Activated T-helper 9 cell treated with anti-CD3 and anti-CD28 coated beads, Interleukin-2, amount 50 U/mL, for 16 hours (primary cell): ENCODE measurements around the gene CCDC6.
"Not testable (repeated sequence)": the region's sequence is repeated elsewhere in the genome, so short reads cannot be mapped to it uniquely, and the experiment has no call there.

Source experiments
- DNase-seq: peaks from one replicate; pipeline ENCODE4 v3.0.0-alpha.2; 2020; ENCODE audit warnings: low read depth

The CCDC6 gene

DNA sequence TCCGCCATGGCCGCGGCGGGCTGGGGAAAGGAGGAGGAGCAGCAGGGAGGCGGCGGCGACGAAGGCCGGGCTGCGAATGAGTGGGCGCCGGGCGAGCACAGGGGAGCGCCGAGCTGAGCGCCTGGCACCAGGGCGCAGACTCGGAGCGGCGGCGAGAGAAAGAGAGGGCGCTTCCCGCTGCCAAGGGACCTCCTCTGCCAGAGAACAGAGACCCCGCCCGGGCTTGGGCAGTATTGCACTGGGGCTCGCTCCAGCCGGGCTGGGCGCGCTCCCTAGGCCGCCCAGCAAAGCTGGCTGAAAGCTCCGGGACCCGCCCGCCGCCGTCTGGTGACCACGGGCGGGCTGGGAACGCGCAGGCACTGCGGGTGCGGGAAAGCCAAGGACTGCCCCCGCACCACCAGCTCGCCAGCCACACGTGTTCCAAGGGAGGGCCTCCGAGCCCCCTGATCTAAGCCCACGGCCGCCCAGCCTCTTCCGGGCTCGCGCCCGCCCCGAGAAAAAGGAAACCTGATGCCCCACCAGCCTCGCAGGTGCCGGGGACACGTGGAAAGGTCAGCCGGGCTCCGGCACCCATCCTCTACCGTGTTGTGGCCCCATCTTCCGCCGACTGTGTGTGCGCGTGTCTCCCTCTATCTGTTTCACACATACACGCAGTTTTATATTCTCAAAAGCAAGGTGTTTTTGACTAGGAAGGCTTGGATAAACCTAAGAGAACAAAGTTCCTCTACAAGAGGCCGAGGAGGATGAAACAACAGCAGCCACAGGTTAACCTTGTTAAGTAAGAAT lies at the start of gene CCDC6:
TSS of gene CCDC6 (minus strand) at position 140 of the 786 bp plus-strand sequence. CDS start at position 8, 132 bp downstream.
- DNase-seq = peak; percentile 90

DNA sequence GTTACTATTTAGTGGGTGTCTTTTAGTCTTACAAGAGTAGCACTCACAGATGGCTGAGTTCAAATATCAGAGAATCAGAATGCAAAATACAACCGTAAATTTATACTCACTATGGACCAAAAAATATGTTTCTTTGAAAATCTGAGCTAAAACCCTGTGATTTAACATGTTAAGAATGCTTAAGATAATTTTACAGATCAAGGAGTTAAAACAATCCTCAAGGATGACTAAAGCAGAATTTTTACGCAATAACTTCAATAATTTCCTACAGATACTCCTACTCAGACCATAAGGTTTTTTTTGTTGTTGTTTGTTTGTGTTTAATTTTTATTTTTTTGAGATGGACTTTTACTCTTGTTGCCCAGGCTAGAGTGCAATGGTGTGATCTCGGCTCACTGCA lies 47.9 kb upstream of the CCDC6 start:
- no peak for DNase-seq

DNA sequence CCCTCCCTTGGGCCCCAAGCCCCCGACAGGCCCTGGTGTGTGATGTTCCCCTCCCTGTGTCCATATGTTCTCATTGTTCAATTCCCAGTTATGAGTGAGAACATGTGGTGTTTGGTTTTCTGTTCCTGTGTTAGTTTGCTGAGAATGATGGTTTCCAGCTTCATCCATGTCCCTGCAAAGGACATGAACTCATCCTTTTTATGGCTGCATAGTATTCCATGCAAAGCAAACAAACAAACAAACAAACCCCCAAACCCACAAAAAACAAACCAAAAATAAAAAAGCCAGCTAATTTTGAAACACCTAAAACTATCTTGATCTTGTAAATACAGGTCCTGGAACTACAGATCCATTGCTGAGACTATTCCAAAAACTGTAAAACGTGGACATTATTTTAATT lies 47.4 kb upstream of the CCDC6 start:
- DNase-seq = not testable (repeated sequence)

- no peak for DNase-seq
Observed at GRCh38 chr10:59950105-59950504, 43.7 kb upstream of the CCDC6 start.

GRCh38 chr10:59949608-59950007 lies 43.3 kb upstream of the CCDC6 start:
- DNase-seq = no peak

DNA sequence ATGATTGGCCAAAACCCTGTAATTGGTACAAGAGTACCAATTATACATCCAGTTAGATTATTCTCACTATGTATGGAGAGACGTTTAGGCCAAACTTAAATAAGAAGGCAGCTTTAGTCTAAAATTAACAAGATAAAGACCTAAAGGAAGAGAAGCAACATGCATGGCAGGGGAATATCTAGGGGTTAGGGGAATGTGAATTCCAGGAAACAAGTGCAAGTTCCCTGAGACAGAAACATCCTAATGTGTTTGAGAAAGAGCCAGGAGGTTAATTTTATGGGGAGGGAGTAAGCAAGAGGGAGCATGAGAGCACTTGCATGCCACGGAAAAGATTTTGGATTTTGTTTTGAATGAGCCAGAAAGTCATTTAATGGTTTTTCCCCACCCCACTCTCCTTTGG lies 39.6 kb upstream of the CCDC6 start:
- no peak for DNase-seq

- no peak for DNase-seq
Observed at GRCh38 chr10:59945590-59945989, 39.2 kb upstream of the CCDC6 start.

GRCh38 chr10:59944339-59944935 lies 38.1 kb upstream of the CCDC6 start:
- DNase-seq = no peak

GRCh38 chr10:59942556-59942955 lies 36.2 kb upstream of the CCDC6 start:
- no peak for DNase-seq

GRCh38 chr10:59937720-59938119 lies 31.4 kb upstream of the CCDC6 start:
- DNase-seq = no peak

DNA sequence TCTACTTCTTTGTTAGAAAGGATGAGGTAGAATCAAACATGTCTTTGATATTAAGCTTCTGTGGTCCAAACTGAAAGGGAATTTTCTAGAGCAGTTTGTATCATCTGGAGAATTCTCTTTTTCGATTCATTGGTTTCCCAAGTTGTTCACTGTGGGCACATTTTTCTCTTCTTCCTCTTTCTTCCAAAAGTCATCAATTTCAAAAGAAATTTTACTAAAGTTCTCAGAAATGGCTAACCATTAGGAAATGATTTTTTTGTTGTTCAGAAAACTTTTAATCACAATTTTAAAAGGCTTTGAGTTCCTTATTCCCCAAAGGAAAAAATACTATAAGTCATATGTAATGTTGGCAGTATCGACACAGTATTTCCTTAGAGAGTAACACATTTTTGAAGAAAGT lies 28.3 kb upstream of the CCDC6 start:
- DNase-seq = no peak

GRCh38 chr10:59930788-59931521 lies 24.6 kb upstream of the CCDC6 start:
- not testable (repeated sequence) for DNase-seq

- no peak for DNase-seq
Observed at GRCh38 chr10:59926086-59926485, 19.7 kb upstream of the CCDC6 start.

DNA sequence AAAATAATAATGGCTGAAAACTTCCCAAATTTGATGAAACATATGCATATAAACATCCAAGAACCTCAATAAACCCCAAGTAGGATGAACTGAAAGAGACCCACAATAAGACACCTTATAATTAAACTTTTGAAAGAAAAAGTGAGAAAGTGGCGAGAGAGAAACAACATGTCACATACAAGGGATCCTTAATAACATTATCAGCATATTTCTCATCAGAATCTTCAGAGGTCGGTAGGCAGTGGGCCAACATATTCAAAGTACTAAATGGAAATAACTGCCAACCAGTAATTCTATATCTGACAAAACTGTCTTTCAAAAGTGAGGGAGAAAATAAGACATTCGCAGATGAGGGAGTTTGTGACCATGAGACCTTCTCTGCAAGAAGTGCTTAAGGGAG lies 16.6 kb upstream of the CCDC6 start:
- no peak for DNase-seq

- no peak for DNase-seq
Observed at GRCh38 chr10:59917922-59918321, 11.6 kb upstream of the CCDC6 start.

GRCh38 chr10:59913547-59914237 lies 7.3 kb upstream of the CCDC6 start:
- DNase-seq = no peak

- no peak for DNase-seq
Observed at GRCh38 chr10:59910867-59911266, 4.5 kb upstream of the CCDC6 start.

GRCh38 chr10:59909815-59910214 lies 3.5 kb upstream of the CCDC6 start:
- no peak for DNase-seq

GRCh38 chr10:59908808-59909143 lies 2.4 kb upstream of the CCDC6 start:
- no peak for DNase-seq

DNA sequence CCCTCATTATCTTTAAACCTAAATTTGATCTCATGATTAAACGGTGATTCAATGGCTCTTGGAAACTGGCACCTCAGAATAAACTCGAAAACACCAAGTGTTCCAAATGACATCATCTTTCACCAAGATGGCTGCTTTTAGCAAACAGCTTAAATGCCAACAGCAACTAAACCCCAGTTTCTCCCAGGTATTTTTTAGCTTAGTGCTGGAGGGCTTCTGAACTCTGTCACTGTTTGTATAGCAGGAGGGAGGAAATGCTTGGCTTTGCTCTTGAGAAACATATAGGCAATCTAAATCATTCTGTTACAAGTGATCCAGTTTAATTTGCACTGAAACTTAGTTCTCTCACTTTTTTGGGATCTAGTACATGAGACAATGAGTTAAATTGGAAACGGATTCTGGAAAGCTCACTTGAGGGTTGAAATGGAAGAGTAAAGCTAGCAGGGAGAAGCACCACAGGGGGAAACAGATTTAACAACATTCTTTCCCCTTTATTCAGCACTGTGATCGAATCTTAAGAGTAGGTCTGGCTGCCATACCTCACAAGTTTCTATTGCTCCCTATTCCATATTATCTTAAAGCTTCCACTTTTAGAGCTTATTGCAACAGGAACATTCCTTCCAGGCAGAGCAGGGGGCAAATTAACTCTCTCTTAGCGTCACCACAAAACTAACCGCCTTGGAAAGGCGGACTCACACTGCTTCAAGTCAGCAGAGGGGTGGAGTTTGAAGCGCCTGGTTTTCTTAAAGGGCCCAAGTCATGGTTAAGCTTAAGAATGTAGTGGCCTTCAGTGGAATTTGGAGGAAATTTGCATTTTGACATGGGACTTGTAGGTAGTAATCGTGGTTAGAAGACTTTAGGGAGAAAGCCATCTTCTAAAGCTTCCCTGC lies 1.8 kb upstream of the CCDC6 start:
- peak; percentile 25 for DNase-seq

GRCh38 chr10:59907537-59907917 lies 1.2 kb upstream of the CCDC6 start:
- no peak for DNase-seq
